Nephron (organoid): ENCODE results near the gene SEPSECS.

ENCODE experiments used
- H3K27ac Mint-ChIP-seq, 3 experiments: 2 replicates each; pipeline ENCODE4 v1.8.0; 2020; ENCODE audit warnings: mixed read lengths in 3 of 3, mild to moderate bottlenecking in 2 of 3, moderate library complexity in 1 of 3
- H3K27me3 Mint-ChIP-seq: 2 replicates; pipeline ENCODE4 v1.8.0; 2021; ENCODE audit warnings: low read depth, mild to moderate bottlenecking, moderate library complexity, mixed read lengths
- H3K36me3 Mint-ChIP-seq: 2 replicates; pipeline ENCODE4 v1.8.0; 2020; ENCODE audit warnings: low read depth, mixed read lengths
- H3K4me1 Mint-ChIP-seq: 2 replicates; pipeline ENCODE4 v1.8.0; 2020; ENCODE audit warnings: mixed read lengths
- H3K4me3 Mint-ChIP-seq, 3 experiments: 2 replicates each; pipeline ENCODE4 v1.8.0; 2020; ENCODE audit warnings: mild to moderate bottlenecking in 3 of 3, mixed read lengths in 3 of 3, moderate library complexity in 2 of 3
- H3K9me3 Mint-ChIP-seq: 2 replicates; pipeline ENCODE4 v1.8.0; 2020; ENCODE audit warnings: mixed read lengths
- TF ChIP-seq, protein P1 (sequence below), 3 experiments: fragments of 200-600 bp; sonication (generic); IDR thresholded peaks; one replicate each; pipeline ENCODE4 v1.5.0; 2021; ENCODE audit warnings: antibody characterized with exemption in 3 of 3; ENCODE audit not compliant: unreplicated experiment in 3 of 3

SEPSECS gene

DNA sequence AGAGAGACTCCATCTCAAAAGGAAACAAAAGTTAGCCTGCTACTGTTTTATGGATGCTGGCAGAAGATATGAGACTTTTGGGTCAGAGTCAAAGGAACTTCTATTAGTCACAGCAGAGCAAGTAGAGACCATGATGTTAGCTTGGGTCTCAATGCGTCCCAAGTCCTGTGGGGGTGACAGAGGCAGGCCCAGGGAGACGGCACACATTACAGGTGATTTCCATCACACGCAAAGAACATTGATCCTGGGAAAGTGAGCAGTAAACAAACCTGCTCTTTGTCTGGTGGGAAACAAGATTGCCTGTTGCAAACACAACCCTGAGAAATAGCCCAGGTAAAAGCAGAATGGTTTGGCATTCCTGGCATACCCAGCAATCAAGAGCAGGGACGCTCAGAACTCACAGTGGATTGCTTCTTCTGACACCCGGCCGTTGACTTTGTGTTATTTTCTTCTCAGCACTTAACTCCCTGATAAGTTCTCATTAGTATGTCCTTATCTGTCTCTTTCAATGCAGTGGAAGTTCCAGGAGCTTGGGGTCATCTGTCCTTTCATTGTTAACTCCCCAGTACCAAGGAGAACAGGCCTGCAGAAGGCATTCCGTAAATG is 78.3 kb downstream of the SEPSECS start:
- Mint-ChIP-seq H3K9me3 (no peaks in the 10 kb centered on the region), H3K4me1 (peaks cover 9% of the 10 kb centered on the region), H3K27me3 (peaks cover 11% of the 10 kb centered on the region)

DNA sequence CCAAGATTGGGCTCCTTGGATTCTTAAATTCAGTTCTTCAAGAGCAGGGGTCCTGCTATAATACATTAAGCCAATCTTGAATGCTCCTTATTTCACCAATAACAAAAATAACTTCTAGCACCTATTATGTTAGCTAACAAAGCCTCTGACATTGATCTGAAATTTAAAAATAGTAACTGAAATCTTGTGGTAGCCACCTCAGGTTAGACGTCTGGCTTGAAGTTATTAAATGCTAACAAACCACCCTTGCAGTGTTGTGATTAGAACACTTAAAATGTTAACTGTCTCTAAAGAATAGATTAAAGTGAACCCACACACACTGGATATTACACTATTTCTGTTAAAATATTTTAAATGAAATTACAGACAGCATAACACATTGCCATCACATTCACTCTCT is 79.7 kb downstream of the SEPSECS start:
- Mint-ChIP-seq H3K4me3 (no peak overlapping the region), H3K4me1 (peaks cover 17% of the 10 kb centered on the region), H3K27me3 (peaks cover 15% of the 10 kb centered on the region), H3K9me3 (no peaks in the 10 kb centered on the region), H3K27ac (no peak overlapping the region), H3K36me3 (no peaks in the 10 kb centered on the region)
- TF ChIP-seq, protein P1, sequence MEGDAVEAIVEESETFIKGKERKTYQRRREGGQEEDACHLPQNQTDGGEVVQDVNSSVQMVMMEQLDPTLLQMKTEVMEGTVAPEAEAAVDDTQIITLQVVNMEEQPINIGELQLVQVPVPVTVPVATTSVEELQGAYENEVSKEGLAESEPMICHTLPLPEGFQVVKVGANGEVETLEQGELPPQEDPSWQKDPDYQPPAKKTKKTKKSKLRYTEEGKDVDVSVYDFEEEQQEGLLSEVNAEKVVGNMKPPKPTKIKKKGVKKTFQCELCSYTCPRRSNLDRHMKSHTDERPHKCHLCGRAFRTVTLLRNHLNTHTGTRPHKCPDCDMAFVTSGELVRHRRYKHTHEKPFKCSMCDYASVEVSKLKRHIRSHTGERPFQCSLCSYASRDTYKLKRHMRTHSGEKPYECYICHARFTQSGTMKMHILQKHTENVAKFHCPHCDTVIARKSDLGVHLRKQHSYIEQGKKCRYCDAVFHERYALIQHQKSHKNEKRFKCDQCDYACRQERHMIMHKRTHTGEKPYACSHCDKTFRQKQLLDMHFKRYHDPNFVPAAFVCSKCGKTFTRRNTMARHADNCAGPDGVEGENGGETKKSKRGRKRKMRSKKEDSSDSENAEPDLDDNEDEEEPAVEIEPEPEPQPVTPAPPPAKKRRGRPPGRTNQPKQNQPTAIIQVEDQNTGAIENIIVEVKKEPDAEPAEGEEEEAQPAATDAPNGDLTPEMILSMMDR (IDR thresholded peaks at IDR 0.05; ENCODE audit: unreplicated experiment in 3 of 3) = no peak

More for the DNA sequence above, 78.3 kb downstream of the SEPSECS start:
- H3K4me3 Mint-ChIP-seq = no peak overlapping the region
- peak overlapping the region in 1 of 3 experiments; percentile 35 for H3K27ac Mint-ChIP-seq
- H3K36me3 Mint-ChIP-seq = no peaks in the 10 kb centered on the region
- TF ChIP-seq, protein P1 (IDR thresholded peaks at IDR 0.05; ENCODE audit: unreplicated experiment in 3 of 3) = no peak

DNA sequence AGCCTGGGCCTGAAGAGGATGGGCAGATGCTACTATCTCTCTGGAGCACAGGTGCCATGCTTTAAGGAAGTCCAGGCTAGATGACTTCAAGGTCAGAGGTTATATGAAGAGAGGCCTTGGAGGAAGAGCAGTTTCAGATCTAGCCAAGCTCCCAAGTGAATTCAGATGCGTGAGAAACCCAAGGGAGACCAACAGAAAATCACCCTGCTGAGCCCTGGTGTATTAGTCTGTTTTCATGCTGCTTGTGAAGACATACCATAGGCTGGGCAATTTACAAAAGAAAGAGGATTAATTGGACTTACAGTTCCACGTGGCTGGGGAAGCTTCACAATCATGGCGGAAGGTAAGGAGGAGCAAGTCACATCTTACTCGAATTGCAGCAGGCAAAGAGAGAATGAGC is 81.7 kb downstream of the SEPSECS start:
- H3K4me1 Mint-ChIP-seq = peaks cover 19% of the 10 kb centered on the region

DNA sequence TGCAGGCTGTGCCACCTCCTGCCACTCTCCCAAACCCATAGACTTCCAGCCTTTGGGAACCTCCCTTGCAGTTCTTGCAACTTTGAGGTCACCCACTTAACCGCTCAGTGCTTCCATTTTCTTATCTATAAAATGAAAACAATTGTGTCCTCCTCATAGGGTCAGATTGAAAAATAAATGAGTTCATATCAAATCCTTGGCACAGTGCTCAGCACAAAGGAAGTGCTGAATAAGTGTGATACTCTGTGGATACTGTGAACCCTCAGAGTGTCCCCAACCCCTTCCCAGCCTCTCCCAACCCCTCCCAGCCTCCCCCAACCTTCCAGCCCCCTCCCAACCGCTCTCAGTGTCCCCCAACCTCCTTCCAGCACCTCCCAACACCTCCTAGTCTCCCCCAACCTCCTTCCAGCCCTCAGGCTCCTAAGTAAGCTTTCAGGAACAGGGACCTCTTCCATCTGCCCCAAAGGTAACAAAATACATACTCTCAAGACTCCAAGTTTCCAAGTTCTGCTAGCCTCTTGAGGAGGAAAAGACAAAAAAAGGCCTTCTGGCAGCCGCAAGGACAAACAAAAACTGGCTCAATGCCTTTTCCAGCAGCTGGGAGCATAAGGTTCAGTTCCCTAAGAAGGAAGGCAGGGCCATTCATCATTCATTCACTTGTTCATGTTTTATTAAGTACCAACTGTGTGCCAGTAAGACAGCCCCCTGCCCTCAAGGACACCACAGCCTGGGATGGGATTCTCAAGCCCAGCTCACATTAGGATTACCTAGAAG is 83.4 kb downstream of the SEPSECS start:
- Mint-ChIP-seq H3K36me3 (no peaks in the 10 kb centered on the region), H3K4me3 (no peak overlapping the region), H3K4me1 (peaks cover 19% of the 10 kb centered on the region), H3K27me3 (peaks cover 8% of the 10 kb centered on the region), H3K9me3 (no peaks in the 10 kb centered on the region), H3K27ac (peak overlapping the region in 1 of 3 experiments; percentile 38)
- TF ChIP-seq, protein P1 (IDR thresholded peaks at IDR 0.05; ENCODE audit: unreplicated experiment in 3 of 3) = no peak

More for the DNA sequence above, 81.7 kb downstream of the SEPSECS start:
- Mint-ChIP-seq H3K36me3 (no peaks in the 10 kb centered on the region), H3K9me3 (no peaks in the 10 kb centered on the region), H3K4me3 (no peak overlapping the region), H3K27me3 (peaks cover 12% of the 10 kb centered on the region), H3K27ac (no peak overlapping the region)
- TF ChIP-seq, protein P1 (IDR thresholded peaks at IDR 0.05; ENCODE audit: unreplicated experiment in 3 of 3) = no peak

DNA sequence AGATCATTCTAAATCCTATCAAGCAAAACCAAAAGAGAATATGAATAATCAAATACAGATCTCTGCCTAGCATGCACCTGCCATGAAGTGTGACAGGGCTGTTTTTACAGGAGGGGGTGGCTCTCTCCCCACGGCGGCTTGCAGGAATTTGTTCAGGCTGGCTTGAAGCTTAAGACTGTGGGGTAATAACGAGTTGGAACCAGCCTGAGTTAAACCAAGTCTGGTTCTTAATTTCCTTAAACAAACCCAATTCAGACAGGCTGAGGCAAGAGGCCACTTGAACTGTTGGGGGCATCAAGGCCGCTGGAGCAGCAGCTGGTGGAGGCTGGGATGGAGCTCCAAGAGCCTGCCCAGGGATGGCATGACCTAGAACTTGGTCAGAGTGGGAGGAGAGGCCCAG is 84.4 kb downstream of the SEPSECS start:
- Mint-ChIP-seq H3K36me3 (no peaks in the 10 kb centered on the region), H3K27ac (peak overlapping the region; percentile 50 to 79 (median 54)), H3K27me3 (peaks cover 6% of the 10 kb centered on the region), H3K4me1 (peaks cover 21% of the 10 kb centered on the region), H3K9me3 (no peaks in the 10 kb centered on the region), H3K4me3 (no peak overlapping the region)
- TF ChIP-seq, protein P1 (IDR thresholded peaks at IDR 0.05; ENCODE audit: unreplicated experiment in 3 of 3) = no peak
